ENCODE data around the gene RASL12.

The RASL12 gene

GRCh38 chr15:65092911-65093792, 25.4 kb upstream of the RASL12 start:
- no peak for DNase-seq

GRCh38 chr15:65091946-65092770, 24.4 kb upstream of the RASL12 start:
- DNase-seq, result no peak

- no peak for DNase-seq
Observed at GRCh38 chr15:65089206-65089824, 21.5 kb upstream of the RASL12 start.

- no peak for DNase-seq
Observed at GRCh38 chr15:65088643-65089021, 20.8 kb upstream of the RASL12 start.

- no peak for DNase-seq
Observed at GRCh38 chr15:65087873-65088642, 20.3 kb upstream of the RASL12 start.

- no peak for DNase-seq
Observed at GRCh38 chr15:65087411-65087810, 19.6 kb upstream of the RASL12 start.

- no peak for DNase-seq
Observed at GRCh38 chr15:65086680-65087111, 18.9 kb upstream of the RASL12 start.

GRCh38 chr15:65085990-65086679, 18.3 kb upstream of the RASL12 start:
- no peak for DNase-seq

GRCh38 chr15:65085207-65085753, 17.5 kb upstream of the RASL12 start:
- no peak for DNase-seq

- DNase-seq, result no peak
Observed at GRCh38 chr15:65084500-65085206, 16.9 kb upstream of the RASL12 start.

- no peak for DNase-seq
Observed at GRCh38 chr15:65083262-65083701, 15.5 kb upstream of the RASL12 start.

GRCh38 chr15:65082303-65082953, 14.6 kb upstream of the RASL12 start:
- no peak for DNase-seq

GRCh38 chr15:65081758-65082157, 14.0 kb upstream of the RASL12 start:
- no peak for DNase-seq

- no peak for DNase-seq
Observed at GRCh38 chr15:65081270-65081669, 13.5 kb upstream of the RASL12 start.

GRCh38 chr15:65079580-65079979, 11.8 kb upstream of the RASL12 start:
- no peak for DNase-seq

- DNase-seq, result no peak
Observed at GRCh38 chr15:65077981-65078352, 10.2 kb upstream of the RASL12 start.

GRCh38 chr15:65077291-65077980, 9.6 kb upstream of the RASL12 start:
- no peak for DNase-seq

- no peak for DNase-seq
Observed at GRCh38 chr15:65076486-65077290, 8.9 kb upstream of the RASL12 start, which contains the start of gene KBTBD13. Gene KBTBD13 (plus strand): TSS chr15:65076746. CDS start chr15:65076816, 70 bp downstream.

Data from NCI-H446 (cell line).